ENCODE results near the gene PNKD.

The PNKD gene

DNA sequence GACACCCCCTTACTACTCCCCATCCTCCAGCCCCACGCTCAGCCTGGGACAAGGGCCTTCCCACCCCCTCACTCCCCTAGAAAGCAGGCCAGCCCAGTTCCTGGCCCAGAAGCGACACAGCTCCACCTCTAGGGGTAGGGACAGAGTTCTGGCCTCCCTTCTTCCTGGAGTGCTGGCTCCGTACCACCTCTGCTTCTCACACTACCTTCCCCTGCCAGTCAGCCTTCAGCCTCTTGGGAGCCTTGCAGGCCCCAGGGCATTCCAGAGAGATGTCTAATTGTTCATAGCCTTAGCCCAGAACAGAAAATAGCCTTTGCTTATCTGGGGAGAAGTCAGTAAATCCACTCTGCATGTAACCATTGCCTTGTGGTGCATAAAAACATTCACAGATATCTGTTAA, 73.3 kb downstream of the PNKD start:
- peak; percentile 96 for DNase-seq (ENCODE audit: low read depth)

- peak; percentile 57 for DNase-seq (ENCODE audit: low read depth)
These were observed 73.9 kb downstream of the PNKD start for GRCh38 chr2:218344090-218344754.

GRCh38 chr2:218344755-218345417, 74.6 kb downstream of the PNKD start:
- DNase-seq (ENCODE audit: low read depth), result no peak

DNA sequence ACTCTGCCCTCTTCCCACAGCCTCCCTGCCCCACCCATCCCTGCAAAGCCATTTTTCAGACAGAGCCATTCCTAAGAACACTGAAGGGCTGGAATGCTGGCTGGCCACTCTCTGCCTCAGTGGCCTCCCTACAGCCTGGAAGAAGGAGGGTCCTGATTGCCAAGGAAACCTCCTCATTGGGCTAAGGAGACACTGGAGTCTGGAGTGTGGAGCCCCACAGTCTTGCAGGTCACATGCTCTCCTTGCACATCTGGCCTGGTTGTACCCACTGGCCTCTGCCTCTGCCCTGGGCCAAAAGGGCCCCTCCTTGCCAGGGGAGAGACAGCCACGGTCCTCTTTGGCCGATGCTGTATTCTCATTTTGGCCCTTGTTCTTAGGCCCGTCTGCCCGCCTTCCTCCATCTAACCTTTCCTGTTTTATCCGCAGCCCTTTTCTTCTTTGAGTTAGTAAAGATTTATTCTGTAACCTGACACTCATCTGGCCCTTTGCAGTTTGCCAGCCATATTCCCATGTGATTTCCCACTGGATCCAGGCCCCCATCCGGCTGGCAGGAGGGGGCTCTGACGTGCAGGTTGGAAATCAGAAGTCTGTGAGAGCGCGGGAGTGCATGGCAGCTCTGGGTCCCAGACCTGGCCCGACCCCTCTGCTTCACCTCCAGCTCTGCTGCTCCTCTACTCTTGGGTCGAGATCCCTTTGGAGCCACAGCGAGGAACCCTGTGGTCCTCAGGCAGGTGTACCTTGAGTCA, 75.3 kb downstream of the PNKD start:
- no peak for DNase-seq (ENCODE audit: low read depth)

DNA sequence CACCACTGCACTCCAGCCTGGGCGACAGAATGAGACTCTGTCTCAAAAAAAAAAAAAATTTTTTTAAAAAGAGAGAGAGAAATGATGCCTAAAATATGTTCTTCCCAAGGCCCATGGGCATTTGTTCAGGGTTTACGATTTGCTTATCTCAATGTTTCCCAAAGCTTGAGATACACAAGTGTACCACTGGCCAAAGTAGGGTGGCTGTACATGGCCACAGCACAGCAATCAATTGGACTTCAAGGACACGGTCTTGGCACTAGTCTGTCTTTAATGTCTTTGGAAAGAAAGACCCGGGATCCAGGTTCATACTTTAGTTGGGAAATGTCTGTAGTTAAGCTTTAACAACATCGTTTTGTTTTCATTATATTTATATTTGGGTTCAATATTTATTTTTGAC, 76.9 kb downstream of the PNKD start:
- DNase-seq (ENCODE audit: low read depth), result no peak

DNA sequence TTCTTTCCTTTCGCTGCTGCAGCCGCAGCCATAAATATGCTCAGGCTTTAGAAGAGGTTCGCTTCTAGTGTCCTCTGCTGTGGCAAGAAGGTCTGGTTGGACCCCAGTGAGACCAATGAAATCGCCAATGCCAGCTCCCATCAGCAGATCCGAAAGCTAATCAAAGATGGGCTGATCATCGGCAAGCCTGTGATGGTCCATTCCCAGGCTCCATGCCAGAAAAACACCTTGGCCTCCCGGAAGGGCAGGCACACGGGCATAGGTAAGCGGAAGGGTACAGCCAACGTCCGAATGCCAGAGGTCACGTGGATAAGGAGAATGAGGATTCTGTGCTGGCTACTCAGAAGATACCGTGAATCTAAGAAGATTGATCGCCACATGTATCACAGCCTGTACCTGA, 83.7 kb downstream of the PNKD start:
- no peak for DNase-seq (ENCODE audit: low read depth)

DNA sequence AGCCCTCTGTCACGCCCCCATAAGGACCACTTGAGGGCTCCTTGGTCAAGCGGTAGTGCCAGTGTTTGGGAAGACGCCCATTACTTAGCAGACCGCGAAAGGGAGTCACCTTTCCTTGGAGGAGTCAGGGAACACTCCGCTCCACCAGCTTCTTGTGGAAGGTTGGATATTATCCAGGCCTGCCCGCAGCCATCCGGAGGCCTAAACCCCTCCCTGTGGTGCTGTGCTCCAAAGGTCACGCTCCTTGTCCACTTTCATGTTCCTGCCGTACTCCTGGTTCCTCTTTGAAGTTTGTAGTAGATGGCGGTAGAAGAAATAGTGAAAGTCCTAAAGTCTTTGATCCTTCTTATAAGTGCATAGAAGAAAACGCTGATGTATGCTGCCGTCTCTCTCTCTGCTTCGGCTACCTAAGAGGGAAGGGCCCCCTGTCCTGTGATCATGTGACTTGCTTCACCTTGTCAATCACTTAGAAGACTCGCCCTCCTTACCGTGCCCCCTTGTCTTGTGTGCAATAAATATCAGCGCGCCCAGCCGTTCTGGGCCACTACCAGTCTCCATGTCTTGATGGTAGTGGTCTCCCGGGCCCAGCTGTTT, 84.6 kb downstream of the PNKD start:
- DNase-seq (ENCODE audit: low read depth), result peak; percentile 78

- peak; percentile 27 for DNase-seq (ENCODE audit: low read depth)
These were observed 87.2 kb downstream of the PNKD start for GRCh38 chr2:218357236-218358177.

DNA sequence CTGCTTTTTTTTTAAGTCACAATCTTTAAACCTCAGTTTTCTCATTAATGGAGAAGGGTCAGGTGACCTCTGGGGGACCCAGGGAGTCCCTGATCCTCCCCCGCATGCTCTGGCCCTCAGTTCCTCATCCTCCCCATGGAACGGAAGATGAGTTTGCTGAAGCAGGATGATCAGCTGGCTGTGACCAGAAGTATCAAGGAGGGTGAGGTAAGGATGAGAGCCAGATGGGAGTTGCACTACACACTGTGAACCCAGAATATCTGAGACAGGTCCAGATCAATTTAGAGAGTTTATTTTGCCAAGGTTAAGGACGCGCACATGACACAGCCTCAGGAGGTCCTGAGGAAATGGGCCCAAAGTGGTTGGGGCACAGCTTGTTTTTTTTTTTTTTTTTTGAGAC, 90.1 kb downstream of the PNKD start:
- no peak for DNase-seq (ENCODE audit: low read depth)

GRCh38 chr2:218362606-218363005, 92.3 kb downstream of the PNKD start:
- no peak for DNase-seq (ENCODE audit: low read depth)

DNA sequence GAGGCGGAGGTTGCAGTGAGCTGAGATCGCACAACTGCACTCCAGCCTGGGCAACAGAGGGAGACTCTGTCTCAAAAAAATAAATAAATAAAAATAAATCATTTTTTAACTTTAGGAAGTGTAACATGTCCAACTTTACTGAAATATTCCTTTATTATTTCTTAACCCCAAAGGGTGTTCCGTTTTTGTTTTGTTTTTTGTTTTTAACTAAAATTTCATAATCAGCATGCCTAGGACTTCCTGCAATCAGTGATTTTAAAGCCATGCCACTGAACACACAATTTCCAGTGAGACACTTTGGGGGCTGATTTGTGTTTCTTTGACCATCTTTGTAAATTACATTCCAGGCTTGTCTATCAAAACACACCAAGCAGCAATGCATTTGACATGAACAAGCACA, 93.4 kb downstream of the PNKD start:
- DNase-seq (ENCODE audit: low read depth), result no peak

- no peak for DNase-seq (ENCODE audit: low read depth)
These were observed 93.9 kb downstream of the PNKD start for GRCh38 chr2:218364196-218364595.

- DNase-seq (ENCODE audit: low read depth), result no peak
These were observed 96.5 kb downstream of the PNKD start for GRCh38 chr2:218366621-218367414.

- DNase-seq (ENCODE audit: low read depth), result peak; percentile 69
These were observed 97.3 kb downstream of the PNKD start for GRCh38 chr2:218367415-218368149.

DNA sequence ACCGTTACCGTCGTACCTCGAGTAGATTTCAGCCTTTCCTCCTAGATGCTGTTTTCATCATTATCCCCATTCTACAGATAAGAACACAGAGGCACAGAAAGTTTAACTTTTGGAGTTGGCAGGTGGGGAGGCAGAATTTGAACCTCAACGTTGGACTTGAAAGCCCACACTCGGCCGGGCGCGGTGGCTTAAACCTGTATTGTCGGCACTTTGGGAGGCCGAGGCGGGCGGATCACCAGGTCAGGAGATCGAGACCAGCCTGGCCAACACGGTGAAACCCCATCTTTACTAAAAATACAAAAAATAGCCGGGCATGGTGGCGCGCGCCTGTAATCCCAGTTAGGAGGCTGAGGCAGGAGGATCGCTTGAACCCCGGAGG, 97.8 kb downstream of the PNKD start:
- DNase-seq (ENCODE audit: low read depth), result no peak

DNA sequence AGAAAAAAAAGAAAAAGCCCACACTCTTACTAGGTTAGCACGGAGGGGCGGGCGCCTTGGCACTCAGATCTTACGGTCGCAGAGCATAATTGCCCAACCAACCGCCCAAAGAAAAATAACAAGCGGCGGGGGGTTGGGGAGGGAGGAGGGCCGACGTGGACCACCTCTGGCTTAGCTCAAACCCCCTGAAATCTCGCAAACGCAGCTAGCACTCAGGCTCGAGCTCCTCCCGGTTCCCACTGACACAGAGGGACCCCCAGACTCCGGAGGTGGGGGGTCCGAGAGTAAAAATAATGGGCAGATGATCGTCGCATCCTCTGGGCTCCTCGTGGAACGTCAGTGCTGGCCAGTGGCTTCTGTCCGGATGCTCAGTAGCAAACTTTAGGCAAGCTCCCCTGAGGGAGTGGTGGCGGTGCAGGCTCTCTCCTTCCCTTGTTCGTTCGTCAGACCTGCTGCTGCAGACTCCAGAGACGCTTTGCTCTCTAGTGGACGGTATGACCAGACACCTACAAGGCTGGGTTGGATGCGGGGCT, 98.4 kb downstream of the PNKD start:
- DNase-seq (ENCODE audit: low read depth), result peak; percentile 43

GRCh38 chr2:218369330-218369729, 99.0 kb downstream of the PNKD start:
- no peak for DNase-seq (ENCODE audit: low read depth)

GRCh38 chr2:218370410-218371063, 100.2 kb downstream of the PNKD start:
- DNase-seq (ENCODE audit: low read depth), result peak; percentile 97

DNA sequence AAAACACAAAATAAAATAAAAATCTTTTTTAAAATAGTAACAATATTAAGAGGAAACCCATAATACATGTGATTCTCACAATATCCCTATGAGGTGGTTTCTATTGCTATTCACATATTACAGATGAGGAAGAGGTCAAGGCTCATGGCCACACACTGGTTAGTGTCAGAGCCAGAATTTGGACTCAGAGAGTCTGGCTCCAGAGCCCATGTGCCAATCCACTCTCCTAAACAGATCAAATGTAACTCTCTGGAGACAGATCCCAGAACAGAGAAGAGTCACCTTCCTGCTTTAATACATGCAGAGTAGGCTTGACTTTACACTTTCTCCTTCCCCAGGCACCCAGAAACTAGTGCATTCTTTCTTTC, 101.6 kb downstream of the PNKD start:
- DNase-seq (ENCODE audit: low read depth), result no peak

All from amniotic epithelial cell (primary cell).